Amygdala (tissue), 56 donors: ENCODE measurements around the gene SLC1A2.

Experiments used
- DNase-seq, 56 donors: peaks; one replicate each; lab custom pipeline; 2025; lab: John Stamatoyannopoulos, UW

The SLC1A2 gene

GRCh38 chr11:35414776-35415175, 4.6 kb downstream of the SLC1A2 start:
- no peak for DNase-seq

- no peak for DNase-seq
Observed at GRCh38 chr11:35414311-35414710, 5.0 kb downstream of the SLC1A2 start.

- peak in 3 of 56 donors; percentile 11 to 34 (median 21) for DNase-seq
Observed at GRCh38 chr11:35413598-35413997, 5.8 kb downstream of the SLC1A2 start.

GRCh38 chr11:35412285-35412684, 7.1 kb downstream of the SLC1A2 start:
- peak in 1 of 56 donors; percentile 16 for DNase-seq

GRCh38 chr11:35407041-35407440, 12.3 kb downstream of the SLC1A2 start:
- DNase-seq = no peak

GRCh38 chr11:35404388-35404775, 15.0 kb downstream of the SLC1A2 start:
- peak in 10 of 56 donors; percentile 5 to 58 (median 30) for DNase-seq

- DNase-seq = no peak
Observed at GRCh38 chr11:35403765-35404387, 15.5 kb downstream of the SLC1A2 start.

- no peak for DNase-seq
Observed at GRCh38 chr11:35402751-35403660, 16.4 kb downstream of the SLC1A2 start.

- DNase-seq = no peak
Observed at GRCh38 chr11:35398881-35399280, 20.5 kb downstream of the SLC1A2 start.

GRCh38 chr11:35394941-35395340, 24.4 kb downstream of the SLC1A2 start:
- no peak for DNase-seq

- DNase-seq = no peak
Observed at GRCh38 chr11:35393098-35393497, 26.3 kb downstream of the SLC1A2 start.

GRCh38 chr11:35391922-35392688, 27.3 kb downstream of the SLC1A2 start:
- DNase-seq = peak in 48 of 56 donors; percentile 9 to 81 (median 46)

GRCh38 chr11:35390737-35391682, 28.3 kb downstream of the SLC1A2 start:
- no peak for DNase-seq

- no peak for DNase-seq
Observed at GRCh38 chr11:35389897-35390465, 29.4 kb downstream of the SLC1A2 start.

GRCh38 chr11:35389112-35389511, 30.2 kb downstream of the SLC1A2 start:
- DNase-seq = no peak

- DNase-seq = no peak
Observed at GRCh38 chr11:35388061-35388460, 31.3 kb downstream of the SLC1A2 start.

- DNase-seq = no peak
Observed at GRCh38 chr11:35387111-35387982, 32.0 kb downstream of the SLC1A2 start.

- no peak for DNase-seq
Observed at GRCh38 chr11:35383953-35384352, 35.4 kb downstream of the SLC1A2 start.
